Effector memory CD4-positive, alpha-beta T cell (primary cell): Measurements from ENCODE around the gene NSDHL.

ENCODE experiments used
- DNase-seq, 3 donors: peaks; one replicate each; pipeline ENCODE4 v3.0.0-alpha.2; 2020
- H3K27ac ChIP-seq: 2 replicates; pipeline ENCODE4 v1.7.0; 2013; ENCODE audit warnings: mild to moderate bottlenecking, low read length, moderate library complexity; ENCODE audit not compliant: insufficient read depth, poor library complexity, severe bottlenecking
- H3K27me3 ChIP-seq: replicated peaks from 2 replicates; pipeline ENCODE4 v1.7.0; 2013; ENCODE audit warnings: mild to moderate bottlenecking, low read length; ENCODE audit not compliant: insufficient read depth, control insufficient read depth, poor library complexity, severe bottlenecking
- H3K36me3 ChIP-seq: 2 replicates; pipeline ENCODE4 v1.7.0; 2013; ENCODE audit warnings: mild to moderate bottlenecking, low read length, moderate library complexity; ENCODE audit not compliant: control insufficient read depth, insufficient read depth
- H3K4me1 ChIP-seq: 2 replicates; pipeline ENCODE4 v1.7.0; 2013; ENCODE audit warnings: low read length, mild to moderate bottlenecking; ENCODE audit not compliant: control insufficient read depth, insufficient read depth, poor library complexity, severe bottlenecking
- H3K4me3 ChIP-seq: 2 replicates; pipeline ENCODE4 v1.7.0; 2013; ENCODE audit warnings: low read length, low read depth, mild to moderate bottlenecking; ENCODE audit not compliant: insufficient read depth, poor library complexity, severe bottlenecking
- H3K9me3 ChIP-seq: 2 replicates; pipeline ENCODE4 v1.7.0; 2013; ENCODE audit warnings: mild to moderate bottlenecking, low read length, moderate library complexity; ENCODE audit not compliant: control insufficient read depth

Gene NSDHL

GRCh38 chrX:152869972-152870371 lies 39.1 kb downstream of the NSDHL start:
- Histone ChIP-seq H3K9me3 (no peaks in the 10 kb centered on the region), H3K27me3 (no peaks in the 10 kb centered on the region), H3K27ac (no peak overlapping the region), H3K4me1 (no peaks in the 10 kb centered on the region), H3K4me3 (no peak overlapping the region), H3K36me3 (peaks cover 4% of the 10 kb centered on the region)
- DNase-seq: no peak

GRCh38 chrX:152871260-152871659 lies 40.4 kb downstream of the NSDHL start:
- Histone ChIP-seq H3K27me3 (no peaks in the 10 kb centered on the region), H3K4me3 (no peak overlapping the region), H3K27ac (no peak overlapping the region), H3K36me3 (peaks cover 4% of the 10 kb centered on the region), H3K4me1 (no peaks in the 10 kb centered on the region), H3K9me3 (no peaks in the 10 kb centered on the region)
- no peak for DNase-seq

GRCh38 chrX:152872522-152872921 lies 41.7 kb downstream of the NSDHL start:
- Histone ChIP-seq H3K4me3 (no peak overlapping the region), H3K27me3 (no peaks in the 10 kb centered on the region)

GRCh38 chrX:152873361-152873760 lies 42.5 kb downstream of the NSDHL start:
- H3K36me3 ChIP-seq: peaks cover 4% of the 10 kb centered on the region
- no peak for DNase-seq
- no peak overlapping the region for H3K27ac ChIP-seq
- H3K9me3 ChIP-seq: no peaks in the 10 kb centered on the region
- no peaks in the 10 kb centered on the region for H3K27me3 ChIP-seq
- H3K4me1 ChIP-seq: no peaks in the 10 kb centered on the region
- H3K4me3 ChIP-seq: no peak overlapping the region

More at GRCh38 chrX:152872522-152872921, 41.7 kb downstream of the NSDHL start:
- H3K27ac ChIP-seq: no peak overlapping the region
- no peaks in the 10 kb centered on the region for H3K9me3 ChIP-seq
- DNase-seq: no peak
- H3K4me1 ChIP-seq: no peaks in the 10 kb centered on the region
- peaks cover 4% of the 10 kb centered on the region for H3K36me3 ChIP-seq

GRCh38 chrX:152876931-152877840 lies 46.3 kb downstream of the NSDHL start:
- Histone ChIP-seq H3K36me3 (no peaks in the 10 kb centered on the region), H3K4me3 (no peak overlapping the region), H3K27me3 (no peaks in the 10 kb centered on the region), H3K4me1 (no peaks in the 10 kb centered on the region), H3K9me3 (no peaks in the 10 kb centered on the region), H3K27ac (no peak overlapping the region)
- DNase-seq: no peak

- Histone ChIP-seq H3K4me1 (no peaks in the 10 kb centered on the region), H3K9me3 (no peaks in the 10 kb centered on the region), H3K27me3 (no peaks in the 10 kb centered on the region), H3K27ac (no peak overlapping the region), H3K36me3 (no peaks in the 10 kb centered on the region), H3K4me3 (no peak overlapping the region)
- no peak for DNase-seq
Observed at GRCh38 chrX:152878976-152879755, 48.3 kb downstream of the NSDHL start.

- H3K36me3 ChIP-seq: no peaks in the 10 kb centered on the region
- no peaks in the 10 kb centered on the region for H3K9me3 ChIP-seq
- H3K27ac ChIP-seq: no peak overlapping the region
- no peak for DNase-seq
- no peaks in the 10 kb centered on the region for H3K27me3 ChIP-seq
- no peaks in the 10 kb centered on the region for H3K4me1 ChIP-seq
- H3K4me3 ChIP-seq: no peak overlapping the region
Observed at GRCh38 chrX:152881289-152881688, 50.4 kb downstream of the NSDHL start.

- H3K4me1 ChIP-seq: no peaks in the 10 kb centered on the region
- H3K4me3 ChIP-seq: no peak overlapping the region
- H3K27me3 ChIP-seq: no peaks in the 10 kb centered on the region
- no peak overlapping the region for H3K27ac ChIP-seq
- no peaks in the 10 kb centered on the region for H3K9me3 ChIP-seq
- DNase-seq: no peak
- no peaks in the 10 kb centered on the region for H3K36me3 ChIP-seq
Observed at GRCh38 chrX:152884171-152884570, 53.3 kb downstream of the NSDHL start.

- no peak overlapping the region for H3K27ac ChIP-seq
- DNase-seq: no peak
- H3K36me3 ChIP-seq: no peaks in the 10 kb centered on the region
- no peak overlapping the region for H3K4me3 ChIP-seq
- no peaks in the 10 kb centered on the region for H3K4me1 ChIP-seq
- H3K27me3 ChIP-seq: no peaks in the 10 kb centered on the region
- H3K9me3 ChIP-seq: no peaks in the 10 kb centered on the region
Observed at GRCh38 chrX:152886716-152887115, 55.9 kb downstream of the NSDHL start.

GRCh38 chrX:152892499-152892898 lies 61.6 kb downstream of the NSDHL start:
- no peaks in the 10 kb centered on the region for H3K27me3 ChIP-seq
- H3K4me1 ChIP-seq: no peaks in the 10 kb centered on the region
- DNase-seq: no peak
- no peak overlapping the region for H3K4me3 ChIP-seq
- H3K36me3 ChIP-seq: no peaks in the 10 kb centered on the region
- H3K9me3 ChIP-seq: no peaks in the 10 kb centered on the region
- no peak overlapping the region for H3K27ac ChIP-seq
